ENCODE data around the gene ARFGEF3.
A peak's percentile ranks its signal among the peaks of the same experiment; 100 is the strongest.
"Not testable (repeated sequence)": the region's sequence is repeated elsewhere in the genome, so short reads cannot be mapped to it uniquely, and the experiment has no call there.

The ARFGEF3 gene

GRCh38 chr6:138346302-138347195 is 184.8 kb downstream of the ARFGEF3 start:
- Mint-ChIP-seq H3K4me3 (no peak overlapping the region), H3K4me1 (no peaks in the 10 kb centered on the region), H3K36me3 (no peaks in the 10 kb centered on the region), H3K27ac (no peak overlapping the region), H3K27me3 (peaks cover 9% of the 10 kb centered on the region), H3K9me3 (no peaks in the 10 kb centered on the region)

- Mint-ChIP-seq H3K27me3 (peaks cover 9% of the 10 kb centered on the region), H3K9me3 (no peaks in the 10 kb centered on the region), H3K27ac (no peak overlapping the region), H3K4me3 (no peak overlapping the region), H3K4me1 (no peaks in the 10 kb centered on the region), H3K36me3 (no peaks in the 10 kb centered on the region)
These were observed 186.1 kb downstream of the ARFGEF3 start for GRCh38 chr6:138347864-138348263.

- Mint-ChIP-seq H3K36me3 (no peaks in the 10 kb centered on the region), H3K4me3 (no peak overlapping the region), H3K9me3 (no peaks in the 10 kb centered on the region), H3K4me1 (no peaks in the 10 kb centered on the region), H3K27me3 (peaks cover 12% of the 10 kb centered on the region), H3K27ac (no peak overlapping the region)
These were observed 188.2 kb downstream of the ARFGEF3 start for GRCh38 chr6:138349891-138350290.

- H3K27ac Mint-ChIP-seq: no peak overlapping the region
- H3K36me3 Mint-ChIP-seq: no peaks in the 10 kb centered on the region
- H3K27me3 Mint-ChIP-seq: peaks cover 5% of the 10 kb centered on the region
- H3K4me3 Mint-ChIP-seq: no peak overlapping the region
- no peaks in the 10 kb centered on the region for H3K9me3 Mint-ChIP-seq
- no peaks in the 10 kb centered on the region for H3K4me1 Mint-ChIP-seq
These were observed 196.2 kb downstream of the ARFGEF3 start for GRCh38 chr6:138357928-138358327.

GRCh38 chr6:138368684-138369083 is 206.9 kb downstream of the ARFGEF3 start:
- not testable (repeated sequence) for H3K27ac Mint-ChIP-seq, H3K9me3 Mint-ChIP-seq, H3K36me3 Mint-ChIP-seq, H3K4me1 Mint-ChIP-seq, H3K27me3 Mint-ChIP-seq, H3K4me3 Mint-ChIP-seq

GRCh38 chr6:138370631-138371451 is 209.1 kb downstream of the ARFGEF3 start:
- H3K27ac Mint-ChIP-seq: no peak overlapping the region
- no peaks in the 10 kb centered on the region for H3K9me3 Mint-ChIP-seq
- peaks cover 6% of the 10 kb centered on the region for H3K4me1 Mint-ChIP-seq
- no peak overlapping the region for H3K4me3 Mint-ChIP-seq
- no peaks in the 10 kb centered on the region for H3K27me3 Mint-ChIP-seq
- no peaks in the 10 kb centered on the region for H3K36me3 Mint-ChIP-seq

GRCh38 chr6:138371452-138371711 is 209.6 kb downstream of the ARFGEF3 start:
- no peaks in the 10 kb centered on the region for H3K36me3 Mint-ChIP-seq
- no peaks in the 10 kb centered on the region for H3K27me3 Mint-ChIP-seq
- no peaks in the 10 kb centered on the region for H3K9me3 Mint-ChIP-seq
- H3K4me1 Mint-ChIP-seq: peaks cover 6% of the 10 kb centered on the region
- no peak overlapping the region for H3K4me3 Mint-ChIP-seq
- no peak overlapping the region for H3K27ac Mint-ChIP-seq

GRCh38 chr6:138371720-138372119 is 210.0 kb downstream of the ARFGEF3 start:
- H3K27me3 Mint-ChIP-seq: no peaks in the 10 kb centered on the region
- no peak overlapping the region for H3K4me3 Mint-ChIP-seq
- H3K27ac Mint-ChIP-seq: no peak overlapping the region
- peaks cover 6% of the 10 kb centered on the region for H3K4me1 Mint-ChIP-seq
- H3K9me3 Mint-ChIP-seq: no peaks in the 10 kb centered on the region
- H3K36me3 Mint-ChIP-seq: no peaks in the 10 kb centered on the region

- Mint-ChIP-seq H3K9me3 (no peaks in the 10 kb centered on the region), H3K36me3 (no peaks in the 10 kb centered on the region), H3K27me3 (no peaks in the 10 kb centered on the region), H3K27ac (no peak overlapping the region), H3K4me3 (no peak overlapping the region), H3K4me1 (peaks cover 6% of the 10 kb centered on the region)
These were observed 211.1 kb downstream of the ARFGEF3 start for GRCh38 chr6:138372711-138373463.

- peaks cover 6% of the 10 kb centered on the region for H3K4me1 Mint-ChIP-seq
- H3K27ac Mint-ChIP-seq: no peak overlapping the region
- H3K27me3 Mint-ChIP-seq: no peaks in the 10 kb centered on the region
These were observed 212.5 kb downstream of the ARFGEF3 start for GRCh38 chr6:138374230-138374629.

GRCh38 chr6:138374815-138375214 is 213.1 kb downstream of the ARFGEF3 start:
- no peak overlapping the region for H3K4me3 Mint-ChIP-seq
- H3K9me3 Mint-ChIP-seq: no peaks in the 10 kb centered on the region
- H3K27me3 Mint-ChIP-seq: no peaks in the 10 kb centered on the region
- no peaks in the 10 kb centered on the region for H3K36me3 Mint-ChIP-seq
- H3K4me1 Mint-ChIP-seq: peaks cover 6% of the 10 kb centered on the region
- H3K27ac Mint-ChIP-seq: no peak overlapping the region

More at GRCh38 chr6:138374230-138374629, 212.5 kb downstream of the ARFGEF3 start:
- Mint-ChIP-seq H3K9me3 (no peaks in the 10 kb centered on the region), H3K4me3 (no peak overlapping the region), H3K36me3 (no peaks in the 10 kb centered on the region)

- H3K27ac Mint-ChIP-seq: no peak overlapping the region
- H3K4me1 Mint-ChIP-seq: peaks cover 6% of the 10 kb centered on the region
- no peaks in the 10 kb centered on the region for H3K36me3 Mint-ChIP-seq
- H3K4me3 Mint-ChIP-seq: no peak overlapping the region
- H3K27me3 Mint-ChIP-seq: no peaks in the 10 kb centered on the region
- no peaks in the 10 kb centered on the region for H3K9me3 Mint-ChIP-seq
These were observed 215.3 kb downstream of the ARFGEF3 start for GRCh38 chr6:138377042-138377441.

GRCh38 chr6:138377844-138378243 is 216.1 kb downstream of the ARFGEF3 start, which contains the start of gene SMIM28:
TSS of gene SMIM28 (plus strand) at chr6:138377905. CDS start at chr6:138378073, 168 bp downstream.
- H3K27ac Mint-ChIP-seq: no peak within 1 kb of the TSS
- H3K4me1 Mint-ChIP-seq: peaks cover under 1% of the 10 kb centered on the region
- H3K4me3 Mint-ChIP-seq: no peak within 1 kb of the TSS
- no peaks in the 10 kb centered on the region for H3K27me3 Mint-ChIP-seq
- no peaks in the 10 kb centered on the region for H3K36me3 Mint-ChIP-seq
- no peaks in the 10 kb centered on the region for H3K9me3 Mint-ChIP-seq

GRCh38 chr6:138378463-138378862 is 216.7 kb downstream of the ARFGEF3 start:
- H3K27me3 Mint-ChIP-seq: no peaks in the 10 kb centered on the region
- no peaks in the 10 kb centered on the region for H3K9me3 Mint-ChIP-seq
- no peaks in the 10 kb centered on the region for H3K36me3 Mint-ChIP-seq
- no peaks in the 10 kb centered on the region for H3K4me1 Mint-ChIP-seq
- no peak overlapping the region for H3K27ac Mint-ChIP-seq
- no peak overlapping the region for H3K4me3 Mint-ChIP-seq

GRCh38 chr6:138382498-138383265 is 220.9 kb downstream of the ARFGEF3 start:
- Mint-ChIP-seq H3K36me3 (no peaks in the 10 kb centered on the region), H3K27ac (peak overlapping the region; percentile 59), H3K4me3 (no peak overlapping the region), H3K27me3 (peaks cover 1% of the 10 kb centered on the region), H3K4me1 (no peaks in the 10 kb centered on the region), H3K9me3 (no peaks in the 10 kb centered on the region)

Measured in activated naive CD4-positive, alpha-beta T cell treated with anti-CD3 and anti-CD28 coated beads, Interleukin-2, amount 50 U/mL, for 24 hours (primary cell).